DOHH2 (cell line): Measurements from ENCODE around the gene CBFA2T3.

ENCODE experiments used
- H3F3A ChIP-seq: fragments of 200-600 bp; sonication (generic), shearing (Covaris generic); 2 replicates; pipeline ENCODE4 v1.6.0; 2016; ENCODE audit warnings: antibody characterized with exemption, mild to moderate bottlenecking; ENCODE audit not compliant: control insufficient read depth, insufficient read depth
- H3K27ac ChIP-seq: fragments of 200-600 bp; sonication (generic); 2 replicates; pipeline ENCODE4 v1.5.1; 2014; ENCODE audit warnings: low read depth, mild to moderate bottlenecking, low read length, moderate library complexity
- H3K27me3 ChIP-seq: fragments of 200-600 bp; sonication (generic); 2 replicates; pipeline ENCODE4 v1.6.1; 2014; ENCODE audit warnings: mild to moderate bottlenecking, low read length, mixed read lengths; ENCODE audit not compliant: control insufficient read depth
- H3K36me3 ChIP-seq: fragments of 200-600 bp; sonication (generic); 2 replicates; pipeline ENCODE4 v1.6.1; 2014; ENCODE audit warnings: mild to moderate bottlenecking, low read length, moderate library complexity, mixed read lengths; ENCODE audit not compliant: control insufficient read depth
- H3K4me1 ChIP-seq: fragments of 200-600 bp; sonication (generic); 2 replicates; pipeline ENCODE4 v1.6.1; 2014; ENCODE audit warnings: mild to moderate bottlenecking, low read length, mixed read lengths; ENCODE audit not compliant: control insufficient read depth
- H3K4me2 ChIP-seq: fragments of 200-600 bp; sonication (generic); 2 replicates; pipeline ENCODE4 v1.6.0; 2014; ENCODE audit warnings: mild to moderate bottlenecking, low read length, moderate library complexity
- H3K4me3 ChIP-seq: fragments of 200-600 bp; sonication (generic); 2 replicates; pipeline ENCODE4 v1.5.1; 2014; ENCODE audit warnings: mild to moderate bottlenecking, low read length, mixed read lengths
- H3K79me2 ChIP-seq: fragments of 200-600 bp; sonication (generic); 2 replicates; pipeline ENCODE4 v1.6.1; 2014; ENCODE audit warnings: mild to moderate bottlenecking, low read length, mixed read lengths; ENCODE audit not compliant: control insufficient read depth
- H3K9me2 ChIP-seq: fragments of 200-600 bp; sonication (generic); replicated peaks from 2 replicates; pipeline ENCODE4 v1.6.1; 2014; ENCODE audit warnings: mild to moderate bottlenecking, low read length, mixed read lengths; ENCODE audit not compliant: control insufficient read depth
- H3K9me3 ChIP-seq: fragments of 200-600 bp; sonication (generic); 2 replicates; pipeline ENCODE4 v1.6.1; 2014; ENCODE audit warnings: antibody characterized with exemption, low read length, mixed read lengths; ENCODE audit not compliant: control insufficient read depth, insufficient read depth
- H4K20me1 ChIP-seq: fragments of 200-600 bp; sonication (generic); 2 replicates; pipeline ENCODE4 v1.6.0; 2014; ENCODE audit warnings: low read depth, mild to moderate bottlenecking, antibody characterized with exemption, low read length, moderate library complexity; ENCODE audit not compliant: control insufficient read depth, insufficient read depth
- CTCF ChIP-seq: fragments of 200-600 bp; sonication (generic); IDR thresholded peaks from one replicate; pipeline ENCODE4 v1.5.1; 2014; ENCODE audit warnings: antibody characterized with exemption, mild to moderate bottlenecking, low read depth, low read length; ENCODE audit not compliant: poor library complexity, severe bottlenecking
- EZH2phosphoT487 ChIP-seq: fragments of 200-600 bp; sonication (generic); IDR thresholded peaks from 2 replicates; pipeline ENCODE4 v1.6.1; 2017; ENCODE audit warnings: borderline replicate concordance, mild to moderate bottlenecking, antibody characterized with exemption, low read length, moderate library complexity, mixed read lengths

CBFA2T3 gene

DNA sequence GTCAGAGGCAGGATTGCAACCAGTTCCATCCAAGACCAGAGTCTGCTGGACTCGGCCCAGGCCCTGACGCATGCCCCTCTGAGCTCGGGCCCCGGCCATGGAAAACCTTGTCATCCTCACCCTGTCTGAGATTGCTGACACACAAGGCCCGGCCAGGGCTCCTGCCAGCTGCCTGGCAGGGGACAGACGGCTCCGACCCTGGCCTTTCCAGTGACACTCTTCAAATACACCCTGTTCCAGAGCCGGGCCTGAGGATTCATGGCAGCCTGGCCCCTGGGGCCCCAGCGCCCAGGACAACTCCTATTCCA lies 107.4 kb downstream of the CBFA2T3 start:
- Histone ChIP-seq H3F3A (no peaks in the 10 kb centered on the region), H3K4me2 (no peak overlapping the region), H4K20me1 (no peaks in the 10 kb centered on the region), H3K4me3 (no peak overlapping the region), H3K36me3 (no peaks in the 10 kb centered on the region), H3K4me1 (no peaks in the 10 kb centered on the region), H3K79me2 (no peaks in the 10 kb centered on the region), H3K9me3 (no peaks in the 10 kb centered on the region), H3K27me3 (peaks cover 42% of the 10 kb centered on the region), H3K27ac (no peak overlapping the region), H3K9me2 (no peaks in the 10 kb centered on the region)
- TF ChIP-seq EZH2phosphoT487 (no peak), CTCF (no peak)

DNA sequence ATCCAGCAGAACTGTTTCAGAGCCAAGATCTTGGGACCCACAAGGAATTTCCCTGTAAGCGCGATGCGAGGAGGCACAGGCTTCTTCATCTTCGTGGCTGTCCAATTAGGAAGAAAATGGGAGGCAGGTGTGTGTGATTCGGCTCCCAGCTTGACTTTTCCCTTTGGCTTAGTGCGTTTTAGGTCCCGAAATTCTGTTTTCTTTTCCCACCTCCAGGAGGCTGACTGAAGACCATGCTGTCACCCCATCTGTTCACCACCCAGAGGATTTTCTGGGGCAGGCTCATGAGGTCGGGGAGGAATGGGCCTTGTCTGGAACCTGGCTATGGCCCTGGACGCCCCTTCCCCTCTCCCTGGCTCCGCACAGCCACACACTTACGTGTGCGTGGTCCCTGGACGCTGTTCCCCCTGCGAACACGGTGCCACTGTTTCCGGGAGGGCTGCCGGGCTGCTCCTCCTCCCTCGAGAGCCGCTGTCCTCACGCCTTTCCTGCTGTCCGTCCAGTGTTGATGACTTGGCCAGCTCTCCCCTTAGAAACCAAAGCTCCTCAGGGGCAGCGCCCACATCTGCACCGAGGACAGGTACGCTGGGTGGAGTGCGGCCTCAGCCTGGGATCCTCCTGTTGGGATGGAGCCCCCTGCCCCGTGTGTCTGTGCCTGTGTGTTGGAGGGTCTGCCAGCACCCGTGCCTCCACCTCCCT lies 107.9 kb downstream of the CBFA2T3 start:
- peaks cover 42% of the 10 kb centered on the region for H3K27me3 ChIP-seq
- H3K79me2 ChIP-seq = no peaks in the 10 kb centered on the region
- H3K9me2 ChIP-seq = no peaks in the 10 kb centered on the region
- H3K27ac ChIP-seq = no peak overlapping the region
- no peak overlapping the region for H3K4me2 ChIP-seq
- H3F3A ChIP-seq = no peaks in the 10 kb centered on the region
- H3K4me3 ChIP-seq = no peak overlapping the region
- H3K36me3 ChIP-seq = no peaks in the 10 kb centered on the region
- TF ChIP-seq CTCF (no peak), EZH2phosphoT487 (no peak)
- no peaks in the 10 kb centered on the region for H4K20me1 ChIP-seq
- H3K4me1 ChIP-seq = no peaks in the 10 kb centered on the region
- no peaks in the 10 kb centered on the region for H3K9me3 ChIP-seq

- H3K4me3 ChIP-seq = no peak overlapping the region
- H3K9me3 ChIP-seq = no peaks in the 10 kb centered on the region
- TF ChIP-seq CTCF = no peak
- no peak for TF ChIP-seq EZH2phosphoT487
- no peaks in the 10 kb centered on the region for H3F3A ChIP-seq
- H3K27me3 ChIP-seq = peaks cover 40% of the 10 kb centered on the region
- no peaks in the 10 kb centered on the region for H3K79me2 ChIP-seq
- no peaks in the 10 kb centered on the region for H4K20me1 ChIP-seq
- H3K36me3 ChIP-seq = no peaks in the 10 kb centered on the region
- no peaks in the 10 kb centered on the region for H3K4me1 ChIP-seq
- no peak overlapping the region for H3K4me2 ChIP-seq
- no peak overlapping the region for H3K27ac ChIP-seq
- no peaks in the 10 kb centered on the region for H3K9me2 ChIP-seq
Observed at GRCh38 chr16:88867581-88868246, 109.3 kb downstream of the CBFA2T3 start.
